Measurements from ENCODE around the gene PTPRG. TPM values are rescaled to one million over a fixed set of nuclear protein-coding genes. Genes with fewer than 3 reads are reported as not detected.

The PTPRG gene
- total RNA-seq, 1 donor from 2014 or later = 25.2 TPM

DNA sequence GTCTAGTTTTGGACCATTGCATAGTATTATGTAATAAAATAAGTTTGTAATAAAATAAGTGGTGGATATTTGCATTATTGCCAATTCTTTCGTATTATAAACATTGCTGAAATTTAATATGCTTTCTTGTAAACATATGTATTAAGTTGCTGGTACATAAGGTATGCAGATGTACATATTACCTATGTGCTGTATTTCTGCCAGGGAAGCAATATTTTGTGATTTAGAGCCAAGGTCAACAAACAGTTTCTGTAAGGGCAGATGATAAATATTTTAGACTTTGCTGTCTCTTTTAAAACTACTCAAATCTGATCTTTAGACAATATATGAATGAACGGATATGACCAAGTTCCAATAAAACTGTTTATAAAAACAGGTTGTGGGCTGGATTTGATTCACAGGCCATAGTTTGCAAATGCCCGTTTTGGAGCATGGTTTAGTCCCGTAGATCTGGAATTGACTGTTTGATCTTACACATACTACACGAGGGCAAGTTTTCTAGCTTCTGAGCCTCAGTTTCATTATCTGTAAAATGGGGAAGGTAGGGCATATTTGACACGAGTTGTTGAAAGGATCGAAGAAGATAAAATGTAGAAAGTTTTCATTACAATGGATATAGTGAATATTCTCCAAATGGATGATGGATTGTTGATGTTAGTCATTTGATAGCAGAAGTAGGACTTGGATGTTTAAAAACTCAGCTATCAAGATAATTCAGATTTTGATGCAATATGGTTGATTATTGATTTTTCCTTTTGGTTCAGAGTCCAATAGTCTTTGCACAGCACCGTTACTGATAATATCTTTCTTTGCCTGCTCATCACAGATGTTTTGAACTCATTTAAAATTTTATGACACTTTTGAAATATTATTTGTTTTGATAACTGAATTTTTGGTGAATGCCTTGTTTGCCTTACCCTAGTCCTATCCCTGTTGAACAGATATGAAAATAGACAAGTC lies 417.4 kb downstream of the PTPRG start:
- Histone ChIP-seq H3K4me3 (ENCODE audit: low read depth, low read length) (no peak overlapping the region), H3K36me3 (ENCODE audit: control insufficient read depth, insufficient read depth, low read length) (no peaks in the 10 kb centered on the region), H3K27me3 (ENCODE audit: control insufficient read depth, insufficient read depth, low read length) (no peaks in the 10 kb centered on the region)
- no peak for DNase-seq (ENCODE audit: low read depth)
- TF ChIP-seq, protein P1, sequence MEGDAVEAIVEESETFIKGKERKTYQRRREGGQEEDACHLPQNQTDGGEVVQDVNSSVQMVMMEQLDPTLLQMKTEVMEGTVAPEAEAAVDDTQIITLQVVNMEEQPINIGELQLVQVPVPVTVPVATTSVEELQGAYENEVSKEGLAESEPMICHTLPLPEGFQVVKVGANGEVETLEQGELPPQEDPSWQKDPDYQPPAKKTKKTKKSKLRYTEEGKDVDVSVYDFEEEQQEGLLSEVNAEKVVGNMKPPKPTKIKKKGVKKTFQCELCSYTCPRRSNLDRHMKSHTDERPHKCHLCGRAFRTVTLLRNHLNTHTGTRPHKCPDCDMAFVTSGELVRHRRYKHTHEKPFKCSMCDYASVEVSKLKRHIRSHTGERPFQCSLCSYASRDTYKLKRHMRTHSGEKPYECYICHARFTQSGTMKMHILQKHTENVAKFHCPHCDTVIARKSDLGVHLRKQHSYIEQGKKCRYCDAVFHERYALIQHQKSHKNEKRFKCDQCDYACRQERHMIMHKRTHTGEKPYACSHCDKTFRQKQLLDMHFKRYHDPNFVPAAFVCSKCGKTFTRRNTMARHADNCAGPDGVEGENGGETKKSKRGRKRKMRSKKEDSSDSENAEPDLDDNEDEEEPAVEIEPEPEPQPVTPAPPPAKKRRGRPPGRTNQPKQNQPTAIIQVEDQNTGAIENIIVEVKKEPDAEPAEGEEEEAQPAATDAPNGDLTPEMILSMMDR (IDR thresholded peaks at IDR 0.05; ENCODE audit: insufficient read depth, low read length, poor library complexity, severe bottlenecking) = no peak

DNA sequence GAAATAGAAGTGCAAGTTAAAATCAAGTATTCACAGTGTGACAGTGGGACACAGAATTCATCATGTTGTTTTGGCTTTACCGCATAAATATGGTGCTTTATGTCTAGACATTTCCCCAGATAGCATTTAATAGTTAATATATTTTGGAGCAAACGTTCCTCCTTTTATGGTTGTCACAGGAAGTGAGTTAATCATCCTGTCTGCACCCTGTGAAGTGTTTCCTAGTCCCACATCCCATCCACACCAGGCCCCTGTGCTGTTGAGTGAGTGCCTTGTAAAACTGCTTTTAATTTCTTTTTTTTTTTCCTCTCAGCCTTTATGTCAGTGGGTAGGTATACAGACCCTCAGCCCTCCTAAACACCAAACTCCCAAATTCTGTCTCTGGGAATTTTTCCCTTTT lies 418.3 kb downstream of the PTPRG start:
- Histone ChIP-seq H3K4me3 (ENCODE audit: low read depth, low read length) (no peak overlapping the region), H3K36me3 (ENCODE audit: control insufficient read depth, insufficient read depth, low read length) (no peaks in the 10 kb centered on the region), H3K27me3 (ENCODE audit: control insufficient read depth, insufficient read depth, low read length) (no peaks in the 10 kb centered on the region)
- DNase-seq (ENCODE audit: low read depth) = no peak
- TF ChIP-seq, protein P1 (IDR thresholded peaks at IDR 0.05; ENCODE audit: insufficient read depth, low read length, poor library complexity, severe bottlenecking) = no peak

DNA sequence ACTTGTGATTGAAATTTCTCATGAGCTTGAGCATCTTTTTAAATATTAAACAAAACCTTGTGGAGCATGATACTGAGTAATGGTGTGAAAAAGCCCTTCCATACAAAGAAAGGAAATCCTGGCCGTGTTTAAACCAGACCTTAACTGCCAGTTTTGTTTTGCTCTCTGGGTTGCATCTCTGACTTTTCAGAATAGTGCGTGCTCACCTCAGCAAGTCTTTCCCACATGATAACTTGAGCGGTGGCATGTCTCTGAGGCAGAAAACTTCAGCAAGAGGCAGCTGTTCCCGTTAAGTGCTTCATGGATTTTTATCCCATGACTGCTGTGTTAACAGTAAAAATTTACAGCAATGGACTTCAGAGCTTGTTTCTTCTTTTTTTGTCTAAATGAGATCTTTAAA lies 418.7 kb downstream of the PTPRG start:
- TF ChIP-seq, protein P1 (IDR thresholded peaks at IDR 0.05; ENCODE audit: insufficient read depth, low read length, poor library complexity, severe bottlenecking) = no peak
- DNase-seq (ENCODE audit: low read depth) = no peak
- no peaks in the 10 kb centered on the region for H3K36me3 ChIP-seq (ENCODE audit: control insufficient read depth, insufficient read depth, low read length)
- H3K27me3 ChIP-seq (ENCODE audit: control insufficient read depth, insufficient read depth, low read length) = no peaks in the 10 kb centered on the region
- no peak overlapping the region for H3K4me3 ChIP-seq (ENCODE audit: low read depth, low read length)

DNA sequence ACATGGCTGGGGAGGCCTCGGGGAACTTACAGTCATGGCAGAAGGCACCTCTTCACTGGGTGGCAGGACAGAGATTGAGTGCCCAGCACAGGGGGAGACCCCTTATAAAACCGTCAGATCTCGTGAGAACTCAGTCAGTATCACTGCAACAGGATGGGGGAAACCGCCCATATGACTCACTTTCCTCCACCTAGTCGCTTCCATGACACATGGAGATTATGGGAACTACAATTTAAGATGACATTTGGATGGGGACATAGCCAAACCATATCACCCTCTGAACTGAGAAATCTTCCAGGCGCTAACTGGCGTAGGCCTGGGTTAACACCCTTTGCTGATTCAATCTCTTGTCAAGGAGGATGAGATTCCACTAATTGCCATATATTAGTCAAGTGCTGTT lies 419.7 kb downstream of the PTPRG start:
- DNase-seq (ENCODE audit: low read depth) = no peak
- TF ChIP-seq, protein P1 (IDR thresholded peaks at IDR 0.05; ENCODE audit: insufficient read depth, low read length, poor library complexity, severe bottlenecking) = no peak
- no peaks in the 10 kb centered on the region for H3K27me3 ChIP-seq (ENCODE audit: control insufficient read depth, insufficient read depth, low read length)
- H3K36me3 ChIP-seq (ENCODE audit: control insufficient read depth, insufficient read depth, low read length) = no peaks in the 10 kb centered on the region
- H3K4me3 ChIP-seq (ENCODE audit: low read depth, low read length) = no peak overlapping the region

DNA sequence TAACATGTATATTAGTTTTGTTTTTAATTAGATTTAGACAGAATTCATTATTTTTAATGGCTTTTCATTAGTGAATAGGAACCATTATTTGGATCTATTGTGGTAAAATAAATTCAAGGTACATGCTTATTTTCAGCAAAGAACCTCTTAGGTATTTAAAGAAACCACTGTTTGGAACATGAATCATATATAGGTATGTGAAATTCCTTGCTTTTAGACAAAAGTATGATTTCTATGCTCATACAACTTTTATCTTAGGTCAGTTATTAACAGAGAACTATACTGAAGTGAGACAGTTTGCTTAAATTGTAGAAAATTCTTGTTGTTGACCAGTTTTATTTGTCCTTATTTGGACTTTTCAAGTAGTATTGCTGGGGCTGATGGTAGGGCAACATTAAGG lies 422.1 kb downstream of the PTPRG start:
- DNase-seq (ENCODE audit: low read depth) = no peak
- Histone ChIP-seq H3K4me3 (ENCODE audit: low read depth, low read length) (no peak overlapping the region), H3K36me3 (ENCODE audit: control insufficient read depth, insufficient read depth, low read length) (no peaks in the 10 kb centered on the region), H3K27me3 (ENCODE audit: control insufficient read depth, insufficient read depth, low read length) (no peaks in the 10 kb centered on the region)
- TF ChIP-seq, protein P1 (IDR thresholded peaks at IDR 0.05; ENCODE audit: insufficient read depth, low read length, poor library complexity, severe bottlenecking) = no peak
